Psoas muscle (tissue), 8 donors: Measurements from ENCODE around the gene AFF3. TPM values are rescaled to one million over a fixed set of nuclear protein-coding genes. Genes with fewer than 3 reads are reported as not detected.

Source experiments
- ATAC-seq, 4 donors: fragments of 200-7000 bp; cut with Tn5 transposase; one replicate each; pipeline ENCODE4 v1.9.1; 2020; ENCODE audit warnings: moderate library complexity in 3 of 4, mild to moderate bottlenecking in 2 of 4
- DNase-seq, 2 donors: peaks; one replicate each; pipeline ENCODE4 v3.0.0-alpha.2; 2020
- H3K27ac ChIP-seq: fragments of 200-600 bp; one replicate; pipeline ENCODE4 v1.8.0; 2022
- H3K27me3 ChIP-seq, 3 donors: fragments of 200-600 bp in 1 of 3; one replicate each; pipeline versions ENCODE4 v1.6.1 to v1.8.0; 2013 to 2022; ENCODE audit warnings: low read length in 2 of 3, mild to moderate bottlenecking in 2 of 3, moderate library complexity in 1 of 3; ENCODE audit not compliant: insufficient read depth in 3 of 3
- H3K36me3 ChIP-seq, 2 donors: fragments of 200-600 bp in 1 of 2; one replicate each; pipeline versions ENCODE4 v1.6.1 to v1.8.0; 2013 to 2022; ENCODE audit warnings: low read depth in 1 of 2, mild to moderate bottlenecking in 1 of 2, moderate library complexity in 1 of 2; ENCODE audit not compliant: insufficient read depth in 1 of 2
- H3K4me1 ChIP-seq: fragments of 200-600 bp; one replicate; pipeline ENCODE4 v1.8.0; 2022
- H3K4me3 ChIP-seq: fragments of 200-600 bp; one replicate; pipeline ENCODE4 v1.8.0; 2022; ENCODE audit warnings: mild to moderate bottlenecking
- H3K9me3 ChIP-seq: fragments of 200-600 bp; one replicate; pipeline ENCODE4 v1.8.0; 2022
- WGBS, 3 donors: extraction: QIAGEN DNeasy Blood & Tissue Kit; methylation state at CpG; one replicate each; pipeline versions ENCODE4 v1.1.6 to v1.1.7; 2013; 5-methylcytosine and 5-hydroxymethylcytosine counted together
- intact Hi-C, 2 donors: fragments of 100-400 bp; cut with DNase I; formaldehyde crosslinking; loops; one replicate each; pipeline versions ENCODE4 v1.11.0 to v1.14.2; 2022
- polyA plus RNA-seq, 3 donors: library from polyadenylated mRNA; stranded (reverse); fragments of 200-250 nt; gene quantifications; one replicate each; pipeline ENCODE4 v1.2.3, GENCODE V29; 2013
- total RNA-seq, 4 donors: library from RNA; stranded (reverse); fragmentation: NEBNext Ultra II Directional in 2 of 4; extraction: Animal tissue kit (Norgen Biotek cat#: 25700) in 2 of 4; gene quantifications; one replicate each; pipeline versions ENCODE4 v1.2.1 to v1.2.4, GENCODE V29; 2021 to 2023
- TF ChIP-seq, protein P1 (sequence below): fragments of 200-600 bp; IDR thresholded peaks from one replicate; pipeline ENCODE4 v1.8.0; 2022; ENCODE audit warnings: antibody characterized with exemption
- donor health status: healthy with polysubstance abuse.
- donor health status: DM: no; HTN: no; CAD: no; lungs with moderate emphysema.
- donor health status: Bipolar disorder and iron deficiency.
- donor health status: healthy.
- donor health status: DM: yes; HTN: yes; CAD: no.
- donor health status: DM: no; HTN: no; CAD: no.
- donor health status: DM: no; HTN: no; CAD: no.
- donor health status: DM: yes; HTN: yes; CAD: no.

Gene AFF3
- total and polyA plus RNA-seq, 7 donors, result 0.08 to 2.9 (median 0.44) TPM

DNA sequence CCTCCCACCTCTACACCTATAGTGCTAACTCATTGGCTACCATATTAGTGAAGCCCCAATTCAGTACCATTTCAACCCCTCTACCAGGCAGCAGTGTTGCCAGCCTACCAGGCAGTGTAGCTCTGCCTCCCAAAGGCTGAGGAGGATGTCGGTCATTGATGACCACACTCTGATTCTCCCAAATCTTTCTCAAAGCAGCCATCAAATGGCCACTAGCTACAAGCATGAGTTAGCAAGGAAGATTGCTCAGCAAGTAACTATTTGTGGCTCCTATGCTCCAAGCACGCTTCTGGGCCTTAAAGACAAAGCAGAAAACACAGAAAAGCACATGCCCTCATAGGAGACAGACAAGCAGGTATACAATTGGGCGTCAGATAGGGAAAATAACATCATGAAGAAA lies 42.7 kb upstream of the AFF3 start:
- Histone ChIP-seq H3K4me3 (no peak overlapping the region), H3K4me1 (no peaks in the 10 kb centered on the region), H3K27ac (no peak overlapping the region), H3K36me3 (no peaks in the 10 kb centered on the region), H3K9me3 (no peaks in the 10 kb centered on the region), H3K27me3 (no peaks in the 10 kb centered on the region)
- TF ChIP-seq, protein P1, sequence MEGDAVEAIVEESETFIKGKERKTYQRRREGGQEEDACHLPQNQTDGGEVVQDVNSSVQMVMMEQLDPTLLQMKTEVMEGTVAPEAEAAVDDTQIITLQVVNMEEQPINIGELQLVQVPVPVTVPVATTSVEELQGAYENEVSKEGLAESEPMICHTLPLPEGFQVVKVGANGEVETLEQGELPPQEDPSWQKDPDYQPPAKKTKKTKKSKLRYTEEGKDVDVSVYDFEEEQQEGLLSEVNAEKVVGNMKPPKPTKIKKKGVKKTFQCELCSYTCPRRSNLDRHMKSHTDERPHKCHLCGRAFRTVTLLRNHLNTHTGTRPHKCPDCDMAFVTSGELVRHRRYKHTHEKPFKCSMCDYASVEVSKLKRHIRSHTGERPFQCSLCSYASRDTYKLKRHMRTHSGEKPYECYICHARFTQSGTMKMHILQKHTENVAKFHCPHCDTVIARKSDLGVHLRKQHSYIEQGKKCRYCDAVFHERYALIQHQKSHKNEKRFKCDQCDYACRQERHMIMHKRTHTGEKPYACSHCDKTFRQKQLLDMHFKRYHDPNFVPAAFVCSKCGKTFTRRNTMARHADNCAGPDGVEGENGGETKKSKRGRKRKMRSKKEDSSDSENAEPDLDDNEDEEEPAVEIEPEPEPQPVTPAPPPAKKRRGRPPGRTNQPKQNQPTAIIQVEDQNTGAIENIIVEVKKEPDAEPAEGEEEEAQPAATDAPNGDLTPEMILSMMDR, result no peak
- intact Hi-C loops, result no loop called here
- ATAC-seq, result no peak
- no peak for DNase-seq
- 92 to 95% (median 94%) methylated on average over 3 of the region's 3 CpGs for WGBS, 3 donors

DNA sequence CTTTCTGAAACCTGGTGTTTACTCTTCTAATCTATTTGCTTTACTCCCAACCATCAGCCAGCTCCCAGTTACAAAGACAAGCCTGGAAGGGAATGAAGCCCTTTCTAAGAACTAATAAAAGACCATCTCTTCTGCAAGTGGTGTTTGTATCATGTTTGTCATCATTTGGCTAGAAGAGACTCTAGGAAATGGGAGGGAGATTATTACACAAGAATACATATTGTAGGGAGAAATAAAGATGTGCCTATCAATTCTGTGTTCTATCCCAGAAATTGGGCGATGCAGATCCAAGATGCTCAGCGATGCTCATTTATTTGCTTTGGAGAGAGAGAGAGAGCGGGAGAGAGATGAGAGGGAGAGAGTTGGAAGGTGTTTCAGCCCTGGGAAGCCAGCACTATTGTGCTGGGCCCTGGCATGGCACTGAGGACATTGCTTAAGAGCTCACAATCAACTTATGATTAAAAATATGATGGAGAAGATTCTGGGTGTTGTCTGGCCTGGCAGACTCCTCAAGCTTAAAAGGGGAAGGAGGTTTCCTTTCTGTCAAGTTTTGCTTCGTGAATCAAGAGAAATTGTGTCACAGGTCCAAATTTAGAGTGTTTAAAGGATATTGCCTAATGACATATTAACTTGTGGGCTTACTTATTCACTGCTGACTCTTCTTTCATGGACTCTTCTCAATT lies 41.8 kb upstream of the AFF3 start:
- WGBS, 3 donors, result 85 to 91% (median 85%) methylated on average over 4 of the region's 4 CpGs

DNA sequence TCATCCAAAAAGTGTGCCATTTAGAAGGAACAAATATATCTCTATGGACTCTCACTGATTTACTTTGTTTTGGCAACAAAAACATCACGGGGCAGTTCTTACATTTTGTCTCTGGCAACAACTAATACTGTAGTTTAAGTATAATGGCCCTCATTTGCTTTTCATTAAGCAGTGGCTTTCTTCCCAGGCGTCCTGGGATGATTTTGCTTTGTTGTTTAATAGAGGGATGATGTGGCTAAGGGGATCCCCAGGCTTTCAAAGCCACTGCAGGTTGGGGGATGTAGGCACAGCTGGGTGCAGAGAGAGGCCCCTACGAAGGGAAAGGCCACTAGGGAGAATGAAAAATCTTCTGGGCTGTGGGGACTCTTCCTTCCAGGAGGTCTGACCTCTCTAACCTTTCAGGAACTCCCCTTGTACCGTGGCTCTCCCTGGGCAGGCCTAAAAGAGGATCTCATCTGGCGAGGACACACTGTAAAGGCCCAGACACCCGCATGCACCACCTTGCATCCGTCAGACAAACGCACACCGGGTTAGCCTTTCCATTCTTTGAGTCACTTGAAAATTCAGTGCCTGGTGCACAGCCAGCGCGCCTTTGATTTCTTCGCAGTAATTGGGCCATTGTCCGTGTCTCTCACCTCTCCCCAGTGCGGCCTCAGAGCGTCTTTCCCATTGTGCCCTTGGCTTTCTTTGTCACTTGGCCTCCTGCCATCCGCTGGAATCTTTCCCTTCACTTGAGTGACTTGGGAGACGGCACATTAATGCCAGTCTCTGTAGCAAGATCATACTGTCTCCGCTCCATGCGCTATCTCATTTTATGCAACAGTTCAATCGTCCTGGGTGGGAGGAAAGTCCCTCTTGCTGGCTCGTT lies 40.3 kb upstream of the AFF3 start:
- intact Hi-C loops, result loop anchor here in 1 of 2 donors (5.0 kb wide), 1 partner anchor 55 kb away; no protein-coding TSS in a partner anchor
- DNase-seq, result no peak
- H3K4me3 ChIP-seq, result no peak overlapping the region

More for the DNA sequence above, 41.8 kb upstream of the AFF3 start:
- Histone ChIP-seq H3K4me1 (no peaks in the 10 kb centered on the region), H3K36me3 (no peaks in the 10 kb centered on the region), H3K27ac (no peak overlapping the region), H3K27me3 (no peaks in the 10 kb centered on the region), H3K9me3 (no peaks in the 10 kb centered on the region), H3K4me3 (no peak overlapping the region)
- no peak for ATAC-seq
- TF ChIP-seq, protein P1, result no peak
- intact Hi-C loops, result loop anchor here in 1 of 2 donors (5.0 kb wide), 1 partner anchor 53 kb away; no protein-coding TSS in a partner anchor
- DNase-seq, result no peak

DNA sequence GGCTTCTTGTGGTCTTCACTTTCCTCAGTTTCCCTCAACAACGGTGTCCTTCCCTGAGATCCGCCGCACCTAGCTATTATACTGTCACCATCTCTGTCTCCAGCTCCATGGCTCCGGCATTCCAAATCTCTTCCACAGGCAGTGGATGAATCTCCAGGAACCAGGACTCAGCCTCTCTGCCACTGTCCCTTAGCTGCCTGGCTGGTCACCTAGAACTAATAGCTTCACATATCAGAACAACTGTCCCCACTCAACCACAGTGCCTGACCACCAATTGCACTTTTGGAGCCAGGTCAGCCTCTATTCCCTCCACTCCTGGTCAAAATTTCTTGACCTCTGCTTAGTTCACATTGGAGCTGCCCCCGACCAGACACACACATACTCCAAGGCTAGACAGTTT lies 38.1 kb upstream of the AFF3 start:
- intact Hi-C loops, result loop anchor here in 1 of 2 donors (5.0 kb wide), 1 partner anchor 57 kb away; no protein-coding TSS in a partner anchor
- DNase-seq, result no peak
- no peak overlapping the region for H3K4me3 ChIP-seq
- no peaks in the 10 kb centered on the region for H3K27me3 ChIP-seq
- no peak overlapping the region for H3K27ac ChIP-seq
- WGBS, 3 donors, result 97 to 100% (median 98%) methylated on average over 5 of the region's 5 CpGs
- H3K36me3 ChIP-seq, result no peaks in the 10 kb centered on the region
- ATAC-seq, result no peak
- H3K4me1 ChIP-seq, result no peaks in the 10 kb centered on the region
- TF ChIP-seq, protein P1, result no peak
- no peaks in the 10 kb centered on the region for H3K9me3 ChIP-seq

More for the DNA sequence above, 40.3 kb upstream of the AFF3 start:
- Histone ChIP-seq H3K27me3 (no peaks in the 10 kb centered on the region), H3K4me1 (no peaks in the 10 kb centered on the region), H3K36me3 (no peaks in the 10 kb centered on the region), H3K27ac (no peak overlapping the region), H3K9me3 (no peaks in the 10 kb centered on the region)
- 70 to 72% (median 72%) methylated on average over 21 of the region's 21 CpGs for WGBS, 3 donors
- no peak for ATAC-seq
- TF ChIP-seq, protein P1, result no peak
